Lower leg skin (tissue), 4 donors: ENCODE results near the gene PPP1R7. TPM values are rescaled to one million over a fixed set of nuclear protein-coding genes. Genes with fewer than 3 reads are reported as not detected.
"Not testable (repeated sequence)": the region's sequence is repeated elsewhere in the genome, so short reads cannot be mapped to it uniquely, and the experiment has no call there.

Source experiments
- DNase-seq, 2 donors: peaks; one replicate each; pipeline ENCODE4 v3.0.0-alpha.2; 2019; ENCODE audit warnings: low spot score in 2 of 2
- H3K4me3 ChIP-seq: fragments of 200-600 bp; sonication (generic); 2 replicates; pipeline ENCODE4 v1.5.1; 2017; ENCODE audit warnings: mild to moderate bottlenecking, low read depth; ENCODE audit not compliant: poor library complexity, severe bottlenecking
- CTCF ChIP-seq, 3 donors: fragments of 450-650 bp; IDR thresholded peaks; one replicate each; pipeline ENCODE4 v1.5.1; 2016; ENCODE audit warnings: antibody characterized with exemption in 3 of 3, mild to moderate bottlenecking in 3 of 3, moderate library complexity in 2 of 3
- POLR2A ChIP-seq, 2 donors: fragments of 450-650 bp; IDR thresholded peaks; one replicate each; pipeline ENCODE4 v1.6.1; 2016 to 2017; ENCODE audit warnings: antibody characterized with exemption in 2 of 2, mild to moderate bottlenecking in 1 of 2, moderate library complexity in 1 of 2
- whole genome bisulfite sequencing, 2 donors: methylation state at CpG; one replicate each; pipeline ENCODE4 v1.1.5; 2018; 5-methylcytosine and 5-hydroxymethylcytosine counted together
- intact Hi-C: fragments of 100-400 bp; cut with DNase I; formaldehyde crosslinking; loops from one replicate; pipeline ENCODE4 v1.15.0; 2023; ENCODE audit warnings: low total_unique reads
- total RNA-seq, 4 donors: library from RNA; depleted of rRNA; stranded (reverse); fragments of >200 nt; gene quantifications; one replicate each; pipeline ENCODE4 v1.1.0, GENCODE V29; 2016

PPP1R7 gene
- total RNA-seq, 4 donors from 2014 or later: 36.8 to 68.7 (median 56.4) TPM

GRCh38 chr2:241194811-241195210 is 44.5 kb downstream of the PPP1R7 start:
- 66 to 76% methylated on average over 9 of the region's 9 CpGs for WGBS, 2 donors
- no peak for DNase-seq
- H3K4me3 ChIP-seq: no peak overlapping the region
- no peak for TF ChIP-seq CTCF (IDR thresholded peaks at IDR 0.05)
- no peak for TF ChIP-seq POLR2A (IDR thresholded peaks at IDR 0.05)
- intact Hi-C loops: no loop called here

GRCh38 chr2:241195506-241196130 is 45.4 kb downstream of the PPP1R7 start:
- no peak for DNase-seq
- TF ChIP-seq CTCF (IDR thresholded peaks at IDR 0.05) (no peak), POLR2A (IDR thresholded peaks at IDR 0.05) (no peak)
- H3K4me3 ChIP-seq: no peak overlapping the region
- WGBS, 2 donors: 87% methylated on average over 14 to 18 of the region's 18 CpGs
- intact Hi-C loops: no loop called here

GRCh38 chr2:241197246-241197645 is 47.0 kb downstream of the PPP1R7 start:
- WGBS, 2 donors: 95% methylated on average over 14 of the region's 14 CpGs
- DNase-seq, intact Hi-C loops, H3K4me3 ChIP-seq: not testable (repeated sequence)

DNA sequence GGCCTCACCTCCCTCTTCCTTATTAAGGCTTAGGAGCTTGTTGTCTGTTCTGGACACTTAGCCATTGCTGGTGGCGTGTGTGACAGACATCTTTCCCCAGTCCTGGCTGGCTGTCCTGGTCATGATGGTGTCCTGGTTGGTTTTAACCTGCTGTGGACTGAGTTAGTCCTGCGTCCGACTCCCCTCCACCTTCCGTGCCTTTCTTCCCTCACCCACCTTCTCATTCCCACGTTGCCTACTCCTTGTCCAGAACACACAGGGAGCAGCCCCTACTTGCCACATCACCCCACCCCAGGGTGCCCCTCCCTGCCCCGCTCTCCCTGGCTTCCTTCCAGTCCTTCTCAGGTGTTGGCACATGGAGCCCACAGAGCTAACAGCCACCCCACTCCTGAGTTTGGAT is 47.7 kb downstream of the PPP1R7 start:
- intact Hi-C loops: no loop called here
- 66 to 69% methylated on average over 6 of the region's 6 CpGs for WGBS, 2 donors

GRCh38 chr2:241198381-241199279 is 48.4 kb downstream of the PPP1R7 start:
- WGBS, 2 donors: 62 to 64% methylated on average over 25 to 27 of the region's 27 CpGs
- no peak for DNase-seq
- H3K4me3 ChIP-seq: no peak overlapping the region
- TF ChIP-seq POLR2A (IDR thresholded peaks at IDR 0.05) (no peak), CTCF (IDR thresholded peaks at IDR 0.05) (no peak)
- intact Hi-C loops: no loop called here

More for the DNA sequence above, 47.7 kb downstream of the PPP1R7 start:
- TF ChIP-seq POLR2A (IDR thresholded peaks at IDR 0.05): no peak
- TF ChIP-seq CTCF (IDR thresholded peaks at IDR 0.05): no peak
- no peak overlapping the region for H3K4me3 ChIP-seq
- DNase-seq: no peak

- H3K4me3 ChIP-seq: no peak overlapping the region
- 80 to 91% methylated on average over 4 to 13 of the region's 16 CpGs for WGBS, 2 donors
- no peak for DNase-seq
Observed at GRCh38 chr2:241199286-241199685, 49.0 kb downstream of the PPP1R7 start.

More at GRCh38 chr2:241199286-241199685, 49.0 kb downstream of the PPP1R7 start:
- intact Hi-C loops: no loop called here
- no peak for TF ChIP-seq CTCF (IDR thresholded peaks at IDR 0.05)
- no peak for TF ChIP-seq POLR2A (IDR thresholded peaks at IDR 0.05)
